ENCODE results near the gene ACIN1. TPM values are rescaled to one million over a fixed set of nuclear protein-coding genes. Genes with fewer than 3 reads are reported as not detected.
A peak's percentile ranks its signal among the peaks of the same experiment; 100 is the strongest.

The ACIN1 gene
- total and polyA plus RNA-seq, 9 of the 15 experiments (the other 6 are each of a cell fraction or from before 2014, with no cell fraction given): 5.0 to 196 (median 129) TPM

- no peaks in the 10 kb centered on the region for H3K9me3 ChIP-seq (replicated peaks; ENCODE audit: control insufficient read depth, insufficient read depth, low read depth, low read length)
- H3K27me3 ChIP-seq (ENCODE audit: control insufficient read depth in 2 of 2, insufficient read depth in 2 of 2, low read length in 2 of 2): no peaks in the 10 kb centered on the region
- H3K9ac ChIP-seq (ENCODE audit: insufficient read depth in 1 of 2, low read depth in 2 of 2, low read length in 2 of 2): no peak overlapping the region
- no peak for ATAC-seq
- WGBS (ENCODE audit: insufficient coverage, low coverage, missing lambda C conversion rate): 83% methylated on average over 2 of the region's 3 CpGs
- H3K9me1 ChIP-seq (ENCODE audit: control insufficient read depth, insufficient read depth, low read length): no peaks in the 10 kb centered on the region
- H2AFZ ChIP-seq (ENCODE audit: low read depth, low read length): no peak overlapping the region
- TF ChIP-seq TFAP4 (CRISPR knock-in tag; IDR thresholded peaks at IDR 0.05; ENCODE audit: borderline replicate concordance) (no peak), ZBTB2 (IDR thresholded peaks at IDR 0.05) (no peak), ZNF589 (CRISPR knock-in tag; IDR thresholded peaks at IDR 0.05; ENCODE audit: low read depth) (no peak), ZNF121 (CRISPR knock-in tag; conservative IDR thresholded peaks at IDR 0.05) (no peak)
- intact Hi-C loops (cut with micrococcal nuclease) (loop anchor here (1.0 kb wide), 1 partner anchor 58 kb away; no protein-coding TSS in a partner anchor), in situ Hi-C loops (cut with MboI) (loop anchor here (5.0 kb wide), 1 partner anchor 75 kb away; no protein-coding TSS in a partner anchor)
- no peak overlapping the region for H3K27ac ChIP-seq (ENCODE audit: extremely low read depth, low read depth, low read length)
- peak; percentile 42 for FAIRE-seq
- H3K4me2 ChIP-seq (ENCODE audit: insufficient read depth, low read length): no peak overlapping the region
- peaks cover 11 to 42% of the 10 kb centered on the region in 2 experiments for H3K4me1 ChIP-seq (replicated peaks in 1 of 2; ENCODE audit: control insufficient read depth in 2 of 2, insufficient read depth in 2 of 2, low read length in 2 of 2)
- no peaks in the 10 kb centered on the region; the same call in 2 of the 3 replicates for H3K79me2 ChIP-seq (ENCODE audit: control insufficient read depth, insufficient read depth, low read length)
- no peaks in the 10 kb centered on the region for H4K20me1 ChIP-seq (replicated peaks; ENCODE audit: control insufficient read depth, insufficient read depth, low read length)
- DNase-seq (ENCODE audit: extremely low read depth in 1 of 4, low spot score in 3 of 4): no peak
- H3K4me3 ChIP-seq: no peak overlapping the region
- ChIA-PET POLR2A (interaction anchor here (0.6 to 1.5 kb wide), 2 partner anchors 68 to 84 kb away, joined by 3 to 5 read pairs; no protein-coding TSS in a partner anchor), CTCF (ENCODE audit: low intra/inter-chr PET ratio) (interaction anchor here (1.8 to 9.2 kb wide), 3 partner anchors 57 to 79 kb away, joined by 11 to 141 read pairs (median 45); no protein-coding TSS in a partner anchor)
- H3K36me3 ChIP-seq (ENCODE audit: control insufficient read depth, insufficient read depth, low read length): peaks cover 5% of the 10 kb centered on the region; the same call in 1 of the 3 replicates
- no TSS peak for BruUV-seq (replicated peaks)
Measured at GRCh38 chr14:23052671-23053070, 42.3 kb downstream of the ACIN1 start.

Data from K562 (cell line).